OCI-LY3 (cell line): Measurements from ENCODE around the gene CWF19L1.

Source experiments
- CTCF ChIP-seq: fragments of 200-600, 300-600 bp; sonication (generic); IDR thresholded peaks from 2 replicates; pipeline ENCODE4 v1.5.1; 2014; ENCODE audit warnings: antibody characterized with exemption, low read length, low read depth
- EZH2phosphoT487 ChIP-seq: fragments of 200-600 bp; shearing (Covaris generic); IDR thresholded peaks from 2 replicates; pipeline ENCODE4 v1.6.1; 2018; ENCODE audit warnings: antibody characterized with exemption, mixed run types, low read depth

- TF ChIP-seq CTCF (no peak), EZH2phosphoT487 (no peak)
Measured at GRCh38 chr10:100194711-100195110, 72.7 kb downstream of the CWF19L1 start.
